ENCODE data around the gene MTM1. TPM values are rescaled to one million over a fixed set of nuclear protein-coding genes. Genes with fewer than 3 reads are reported as not detected.

MTM1 gene
- total RNA-seq, 1 donor: 13.4 TPM

DNA sequence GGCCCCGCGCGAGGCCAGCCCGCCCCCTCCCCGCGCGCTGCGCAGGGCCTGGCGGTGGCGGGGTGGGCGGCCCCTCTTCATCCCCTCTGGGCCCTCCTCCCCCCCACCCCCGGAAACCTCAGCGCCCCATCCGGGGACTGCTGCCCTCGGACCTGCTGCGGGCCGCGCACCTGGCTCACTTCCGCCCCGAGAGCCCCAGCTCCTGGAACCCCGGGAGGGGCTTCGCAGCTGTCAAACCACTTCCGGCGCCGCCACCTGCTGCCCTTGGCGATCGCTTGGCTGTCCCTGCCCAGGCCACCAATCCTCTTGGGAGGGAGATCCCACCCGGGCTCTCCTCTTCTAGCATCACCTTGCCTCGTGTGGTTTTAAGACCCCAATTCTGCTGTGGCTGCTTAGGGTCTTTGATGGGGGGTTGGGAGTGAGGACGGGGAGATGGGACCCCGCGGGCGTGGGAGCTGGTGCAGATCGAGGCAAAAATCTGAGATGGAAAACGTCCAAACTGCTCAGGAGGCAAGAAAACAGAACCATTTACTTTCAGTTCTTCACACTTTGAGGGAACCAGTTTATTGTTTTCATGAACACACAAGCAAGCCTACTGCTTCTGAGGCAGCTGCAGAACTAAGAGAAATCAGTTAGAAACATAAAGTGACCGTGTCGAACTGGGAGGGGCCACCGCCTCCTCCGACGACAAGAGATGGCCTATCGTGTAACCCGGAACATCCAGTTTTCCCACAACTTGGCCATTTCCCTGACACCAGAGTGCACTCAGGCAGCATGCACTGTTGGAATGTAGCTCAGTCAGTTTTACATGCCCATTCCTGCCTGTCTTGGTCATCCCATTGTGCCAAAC lies 125.5 kb downstream of the MTM1 start:
- TF ChIP-seq, protein P1, sequence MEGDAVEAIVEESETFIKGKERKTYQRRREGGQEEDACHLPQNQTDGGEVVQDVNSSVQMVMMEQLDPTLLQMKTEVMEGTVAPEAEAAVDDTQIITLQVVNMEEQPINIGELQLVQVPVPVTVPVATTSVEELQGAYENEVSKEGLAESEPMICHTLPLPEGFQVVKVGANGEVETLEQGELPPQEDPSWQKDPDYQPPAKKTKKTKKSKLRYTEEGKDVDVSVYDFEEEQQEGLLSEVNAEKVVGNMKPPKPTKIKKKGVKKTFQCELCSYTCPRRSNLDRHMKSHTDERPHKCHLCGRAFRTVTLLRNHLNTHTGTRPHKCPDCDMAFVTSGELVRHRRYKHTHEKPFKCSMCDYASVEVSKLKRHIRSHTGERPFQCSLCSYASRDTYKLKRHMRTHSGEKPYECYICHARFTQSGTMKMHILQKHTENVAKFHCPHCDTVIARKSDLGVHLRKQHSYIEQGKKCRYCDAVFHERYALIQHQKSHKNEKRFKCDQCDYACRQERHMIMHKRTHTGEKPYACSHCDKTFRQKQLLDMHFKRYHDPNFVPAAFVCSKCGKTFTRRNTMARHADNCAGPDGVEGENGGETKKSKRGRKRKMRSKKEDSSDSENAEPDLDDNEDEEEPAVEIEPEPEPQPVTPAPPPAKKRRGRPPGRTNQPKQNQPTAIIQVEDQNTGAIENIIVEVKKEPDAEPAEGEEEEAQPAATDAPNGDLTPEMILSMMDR (IDR thresholded peaks at IDR 0.05; ENCODE audit: insufficient read depth, low read depth, low read length): no peak
- DNase-seq (ENCODE audit: low read depth): peak; percentile 53
- H3K4me3 ChIP-seq (ENCODE audit: low read depth, low read length): peak overlapping the region; percentile 58

DNA sequence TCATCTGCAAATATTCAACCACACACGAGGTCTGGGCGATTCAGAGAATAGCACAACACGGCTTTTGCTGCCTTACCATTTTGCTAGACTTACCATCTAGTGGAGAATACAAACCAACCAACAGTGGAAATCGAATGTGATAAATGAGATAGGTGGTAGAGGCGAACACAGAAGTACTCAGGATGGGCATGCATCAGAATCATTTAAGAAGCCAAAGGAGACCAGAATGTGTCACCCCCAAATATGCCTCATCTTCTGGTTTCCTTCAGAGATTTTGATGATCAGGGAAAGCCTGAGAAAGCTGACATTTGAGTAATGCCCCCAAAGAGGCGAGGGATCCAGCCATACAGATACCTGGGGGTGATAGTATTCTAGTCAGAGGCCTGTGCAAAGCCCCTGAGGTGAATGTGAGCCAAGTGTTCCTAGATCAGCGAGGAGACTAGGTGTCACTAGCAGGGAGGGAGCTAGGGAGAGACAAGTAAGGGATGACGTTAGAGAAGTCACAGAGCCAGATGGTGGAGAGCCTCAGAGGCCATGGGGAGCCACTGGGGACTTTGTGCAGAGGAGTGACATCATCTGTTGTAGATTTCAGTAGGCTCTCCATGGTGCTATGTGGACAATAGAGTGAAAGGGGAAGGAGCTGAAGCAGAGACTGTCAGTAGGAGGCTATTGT lies 126.5 kb downstream of the MTM1 start:
- DNase-seq (ENCODE audit: low read depth): no peak
- H3K4me3 ChIP-seq (ENCODE audit: low read depth, low read length): no peak overlapping the region
- TF ChIP-seq, protein P1 (IDR thresholded peaks at IDR 0.05; ENCODE audit: insufficient read depth, low read depth, low read length): no peak

DNA sequence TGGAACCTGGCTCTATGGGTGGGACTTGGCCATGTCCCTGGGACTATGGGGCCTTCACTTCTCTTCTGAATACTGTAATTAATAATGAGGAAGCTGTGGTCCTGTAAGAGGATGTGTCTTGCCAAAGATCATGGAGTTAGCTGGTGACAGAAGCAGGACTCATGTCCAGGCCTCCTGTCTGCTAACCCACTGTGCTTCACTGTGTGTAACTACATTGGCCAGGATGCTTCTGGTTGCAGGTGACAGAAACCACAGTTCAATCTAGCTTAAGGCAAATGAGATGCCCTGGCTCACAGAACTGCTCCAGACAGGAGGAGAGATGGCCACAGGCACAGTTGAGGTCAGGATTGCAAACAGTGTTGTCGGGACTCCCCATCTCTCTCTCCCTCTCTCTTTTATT lies 127.9 kb downstream of the MTM1 start:
- no peak overlapping the region for H3K4me3 ChIP-seq (ENCODE audit: low read depth, low read length)
- no peak for DNase-seq (ENCODE audit: low read depth)
- TF ChIP-seq, protein P1 (IDR thresholded peaks at IDR 0.05; ENCODE audit: insufficient read depth, low read depth, low read length): no peak

DNA sequence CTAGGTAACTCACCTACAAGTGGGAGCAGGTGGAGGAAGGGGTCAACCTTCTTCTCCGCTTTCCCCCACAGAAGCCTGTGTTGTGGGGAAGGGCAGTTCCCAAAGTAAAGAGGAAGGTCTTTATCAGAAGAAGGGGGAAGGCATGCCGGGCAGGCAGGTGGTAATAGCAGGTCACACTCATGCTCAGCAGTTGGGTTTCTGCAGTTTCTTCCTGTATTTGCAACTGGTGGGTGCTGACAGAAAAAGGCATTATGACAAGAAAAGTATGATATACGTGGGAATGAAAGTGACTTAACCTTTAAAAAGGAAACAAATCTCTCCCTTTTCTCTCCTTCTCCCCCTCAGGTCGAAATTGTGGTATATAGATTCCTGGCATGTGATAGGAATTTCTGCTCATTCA lies 128.4 kb downstream of the MTM1 start:
- DNase-seq (ENCODE audit: low read depth): no peak
- TF ChIP-seq, protein P1 (IDR thresholded peaks at IDR 0.05; ENCODE audit: insufficient read depth, low read depth, low read length): no peak
- H3K4me3 ChIP-seq (ENCODE audit: low read depth, low read length): no peak overlapping the region

DNA sequence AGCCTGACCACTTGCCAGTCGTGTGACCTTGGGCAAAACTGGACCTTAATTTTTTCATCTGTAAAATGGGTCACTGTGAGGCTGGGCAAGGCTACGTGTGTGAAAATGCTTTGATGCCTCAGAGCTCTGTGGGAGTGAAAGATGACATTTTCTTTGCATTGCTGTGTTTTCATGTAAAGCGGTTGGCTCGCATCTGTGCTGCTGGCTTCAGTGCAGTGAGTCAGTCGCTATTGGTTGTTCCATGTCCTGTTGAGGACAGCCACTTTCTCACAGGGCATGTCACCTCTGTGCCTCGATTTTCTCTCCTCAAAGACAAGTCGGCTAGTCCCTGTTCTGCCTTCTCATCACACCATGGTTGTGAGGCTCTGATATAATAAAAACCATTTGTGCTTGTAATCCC lies 129.2 kb downstream of the MTM1 start:
- DNase-seq (ENCODE audit: low read depth): no peak
- TF ChIP-seq, protein P1 (IDR thresholded peaks at IDR 0.05; ENCODE audit: insufficient read depth, low read depth, low read length): no peak
- no peak overlapping the region for H3K4me3 ChIP-seq (ENCODE audit: low read depth, low read length)

DNA sequence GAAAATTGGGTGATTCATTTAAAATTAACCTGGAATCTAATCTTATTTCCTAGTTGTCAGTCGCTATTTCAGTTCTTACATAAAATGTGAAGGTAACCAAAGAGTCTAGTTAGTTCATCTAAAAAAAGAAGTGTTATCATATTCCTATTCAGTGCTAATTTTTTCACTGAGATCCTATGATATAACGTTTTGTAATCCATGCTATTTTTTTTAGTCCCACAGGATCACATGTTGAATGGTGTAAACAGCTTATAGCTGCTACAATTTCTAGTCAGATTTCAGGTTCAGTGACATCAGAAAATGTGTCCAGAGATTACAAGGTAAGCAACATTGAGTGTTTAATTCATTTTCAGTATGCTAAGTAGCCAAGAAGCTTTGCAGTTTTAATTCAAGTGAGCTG lies 130.6 kb downstream of the MTM1 start:
- no peak overlapping the region for H3K4me3 ChIP-seq (ENCODE audit: low read depth, low read length)
- DNase-seq (ENCODE audit: low read depth): no peak
- TF ChIP-seq, protein P1 (IDR thresholded peaks at IDR 0.05; ENCODE audit: insufficient read depth, low read depth, low read length): no peak

Data from fibroblast of villous mesenchyme (primary cell).